ENCODE results near the gene WDPCP. TPM values are rescaled to one million over a fixed set of nuclear protein-coding genes. Genes with fewer than 3 reads are reported as not detected.
"Not testable (repeated sequence)": the region's sequence is repeated elsewhere in the genome, so short reads cannot be mapped to it uniquely, and the experiment has no call there.

Gene WDPCP
- total RNA-seq, 1 donor from 2014 or later: 8.9 TPM

GRCh38 chr2:63218800-63219526, 369.3 kb downstream of the WDPCP start:
- Mint-ChIP-seq H3K36me3 (ENCODE audit: low read depth) (no peaks in the 10 kb centered on the region), H3K9me3 (peaks cover 13% of the 10 kb centered on the region), H3K27me3 (no peaks in the 10 kb centered on the region), H3K4me1 (no peaks in the 10 kb centered on the region), H3K27ac (no peak overlapping the region), H3K4me3 (no peak overlapping the region)
- intact Hi-C loops (cut with micrococcal nuclease): no loop called here
- no peak for DNase-seq

DNA sequence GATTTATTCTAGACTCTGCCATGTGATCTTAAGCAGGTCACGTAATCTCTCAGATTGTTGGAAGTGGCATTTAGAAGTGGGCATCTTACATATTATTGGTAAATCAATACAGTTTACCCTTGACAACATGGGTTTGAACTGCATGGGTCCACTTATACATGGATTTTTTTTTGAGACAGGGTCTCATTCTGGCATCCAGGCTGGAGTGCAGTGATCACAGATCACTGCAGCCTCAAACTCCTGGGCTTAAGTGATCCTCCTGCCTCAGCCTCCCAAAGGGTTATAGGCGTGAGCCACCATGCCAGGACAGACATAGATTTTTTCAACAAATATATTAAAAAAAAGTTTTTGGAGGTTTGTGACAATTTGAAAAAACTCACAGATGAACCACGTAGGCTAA, 393.0 kb downstream of the WDPCP start:
- no peaks in the 10 kb centered on the region for H3K36me3 Mint-ChIP-seq (ENCODE audit: low read depth)
- no peaks in the 10 kb centered on the region for H3K4me1 Mint-ChIP-seq
- no peak overlapping the region for H3K27ac Mint-ChIP-seq
- H3K27me3 Mint-ChIP-seq: no peaks in the 10 kb centered on the region
- H3K4me3 Mint-ChIP-seq: no peak overlapping the region
- DNase-seq: no peak
- peaks cover 12% of the 10 kb centered on the region for H3K9me3 Mint-ChIP-seq
- intact Hi-C loops (cut with micrococcal nuclease): no loop called here

DNA sequence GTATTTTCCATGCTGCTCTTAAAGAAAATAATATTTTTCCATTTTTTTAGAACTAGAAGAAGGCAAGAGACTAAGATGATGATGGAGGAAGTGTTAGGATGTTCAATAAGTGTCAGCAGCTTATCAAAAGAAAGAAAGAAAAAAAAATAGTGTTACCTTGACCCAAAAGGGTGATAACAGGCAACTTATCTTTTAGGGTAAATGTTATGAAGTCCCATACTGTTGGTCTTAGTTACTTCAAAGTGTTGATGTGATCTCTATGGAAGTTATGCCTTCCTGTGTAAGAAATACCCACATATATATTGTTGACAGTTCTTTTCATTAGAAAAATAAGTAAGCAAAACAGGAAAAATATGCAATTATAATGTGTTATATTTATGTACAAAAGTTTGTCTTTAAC, 394.1 kb downstream of the WDPCP start:
- no peak for DNase-seq
- Mint-ChIP-seq H3K36me3 (ENCODE audit: low read depth) (no peaks in the 10 kb centered on the region), H3K4me1 (no peaks in the 10 kb centered on the region), H3K27ac (no peak overlapping the region), H3K4me3 (no peak overlapping the region), H3K27me3 (no peaks in the 10 kb centered on the region), H3K9me3 (peaks cover 17% of the 10 kb centered on the region)
- intact Hi-C loops (cut with micrococcal nuclease): no loop called here

- Mint-ChIP-seq H3K27me3 (no peaks in the 10 kb centered on the region), H3K9me3 (peaks cover 9% of the 10 kb centered on the region), H3K4me3 (no peak overlapping the region), H3K4me1 (no peaks in the 10 kb centered on the region), H3K27ac (no peak overlapping the region), H3K36me3 (ENCODE audit: low read depth) (no peaks in the 10 kb centered on the region)
- no peak for DNase-seq
- intact Hi-C loops (cut with micrococcal nuclease): no loop called here
Observed at GRCh38 chr2:63192889-63193774, 395.1 kb downstream of the WDPCP start.

DNA sequence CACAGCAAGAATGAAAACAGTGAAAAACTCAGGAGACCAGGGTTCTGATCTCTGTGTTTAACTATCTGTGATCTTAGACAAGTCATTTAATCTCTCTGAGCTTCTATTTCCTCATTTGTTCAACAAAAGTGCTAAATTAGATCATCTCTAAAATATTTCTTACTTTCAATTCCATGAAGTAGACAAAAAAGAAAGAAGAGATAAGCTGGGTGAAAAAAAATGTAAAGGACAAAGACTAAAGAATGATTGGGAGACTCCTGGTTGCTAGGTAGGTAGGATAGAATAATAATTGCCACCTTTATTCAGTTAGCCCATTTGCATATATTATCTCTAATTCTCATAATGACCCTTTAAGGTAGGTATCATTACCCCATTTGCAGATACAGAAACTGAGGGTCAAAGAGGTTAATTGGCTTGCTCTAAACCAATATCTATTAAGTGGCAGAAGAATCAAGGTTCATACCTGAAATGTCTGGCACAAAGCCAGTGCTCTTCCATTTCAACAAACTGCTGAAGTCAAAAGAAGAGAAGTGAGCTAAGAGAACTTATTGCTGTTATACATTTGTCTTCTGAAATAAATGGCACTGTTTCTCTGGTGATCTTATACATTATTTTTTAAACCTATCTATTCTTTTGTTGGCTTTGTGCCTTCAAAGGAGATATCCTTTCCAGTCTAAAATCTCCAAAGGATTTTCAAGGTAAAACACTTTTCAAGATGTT, 395.9 kb downstream of the WDPCP start:
- Mint-ChIP-seq H3K27ac (no peak overlapping the region), H3K27me3 (no peaks in the 10 kb centered on the region), H3K36me3 (ENCODE audit: low read depth) (no peaks in the 10 kb centered on the region), H3K4me1 (no peaks in the 10 kb centered on the region), H3K4me3 (no peak overlapping the region), H3K9me3 (peaks cover 6% of the 10 kb centered on the region)
- DNase-seq: no peak
- intact Hi-C loops (cut with micrococcal nuclease): no loop called here

GRCh38 chr2:63189026-63189425, 399.3 kb downstream of the WDPCP start:
- Mint-ChIP-seq H3K36me3 (ENCODE audit: low read depth) (no peaks in the 10 kb centered on the region), H3K9me3 (peaks cover 16% of the 10 kb centered on the region), H3K27me3 (no peaks in the 10 kb centered on the region), H3K4me3 (no peak overlapping the region), H3K4me1 (no peaks in the 10 kb centered on the region), H3K27ac (no peak overlapping the region)
- peak; percentile 61 for DNase-seq
- intact Hi-C loops (cut with micrococcal nuclease): no loop called here

DNA sequence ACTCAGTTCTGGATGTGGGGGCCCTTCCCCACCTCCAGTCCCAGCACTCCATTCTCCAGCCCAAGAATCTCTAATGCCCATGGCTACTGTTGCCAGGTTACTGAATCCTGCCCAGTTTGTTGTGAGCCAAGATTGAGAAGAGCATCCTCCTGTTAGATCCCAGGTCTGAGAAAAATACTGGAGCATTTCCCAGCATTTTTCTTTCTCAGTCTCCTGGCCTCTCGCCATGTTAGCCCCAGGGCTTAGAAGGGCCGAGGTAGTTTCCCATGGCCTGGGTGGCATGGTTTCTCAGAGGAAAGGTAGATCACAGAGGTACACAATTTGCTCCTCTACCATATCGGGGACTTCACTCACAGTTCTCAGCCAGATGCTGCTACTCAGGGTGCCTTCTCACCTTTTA, 401.9 kb downstream of the WDPCP start:
- H3K36me3 Mint-ChIP-seq (ENCODE audit: low read depth): no peaks in the 10 kb centered on the region
- no peak for DNase-seq
- intact Hi-C loops (cut with micrococcal nuclease): no loop called here
- peaks cover 16% of the 10 kb centered on the region for H3K9me3 Mint-ChIP-seq
- no peaks in the 10 kb centered on the region for H3K27me3 Mint-ChIP-seq
- no peak overlapping the region for H3K27ac Mint-ChIP-seq
- H3K4me1 Mint-ChIP-seq: no peaks in the 10 kb centered on the region
- H3K4me3 Mint-ChIP-seq: no peak overlapping the region

DNA sequence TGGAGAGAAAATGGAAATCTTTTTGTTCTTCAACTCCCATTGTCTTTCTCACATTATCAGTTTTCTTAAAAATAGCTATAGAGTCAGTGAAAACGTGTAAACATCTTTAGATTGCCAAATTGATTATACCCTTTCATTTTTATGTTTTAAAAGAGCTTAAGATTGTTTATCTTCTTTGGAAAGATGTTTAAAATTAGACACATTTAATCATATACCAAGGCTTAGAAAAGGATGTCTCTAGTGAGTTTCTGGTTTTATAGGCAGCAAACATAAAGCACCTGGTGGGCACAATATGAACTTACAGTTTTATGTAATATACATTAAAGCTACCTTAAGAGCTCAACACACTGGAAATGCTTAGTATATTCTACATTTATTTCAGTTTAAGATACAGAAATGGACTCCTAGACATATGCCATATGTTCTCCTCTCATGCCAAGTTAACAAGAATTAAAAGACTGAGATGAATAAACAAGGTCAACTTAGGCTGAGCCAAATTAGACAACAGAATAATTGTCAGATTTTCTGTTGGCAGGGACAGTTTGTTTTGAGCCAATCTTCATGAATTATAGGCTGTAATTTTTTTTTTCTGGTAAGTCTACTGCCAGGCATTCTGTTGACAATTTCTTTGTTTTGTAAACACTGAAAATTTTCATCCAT, 425.0 kb downstream of the WDPCP start:
- Mint-ChIP-seq H3K27ac (no peak overlapping the region), H3K36me3 (ENCODE audit: low read depth) (no peaks in the 10 kb centered on the region), H3K9me3 (peaks cover 5% of the 10 kb centered on the region), H3K4me3 (no peak overlapping the region), H3K27me3 (no peaks in the 10 kb centered on the region), H3K4me1 (no peaks in the 10 kb centered on the region)
- no peak for DNase-seq
- intact Hi-C loops (cut with micrococcal nuclease): no loop called here

GRCh38 chr2:63159262-63159661, 429.0 kb downstream of the WDPCP start:
- DNase-seq: no peak
- H3K4me1 Mint-ChIP-seq: no peaks in the 10 kb centered on the region
- no peaks in the 10 kb centered on the region for H3K27me3 Mint-ChIP-seq
- H3K4me3 Mint-ChIP-seq: no peak overlapping the region
- H3K9me3 Mint-ChIP-seq: no peaks in the 10 kb centered on the region
- intact Hi-C loops (cut with micrococcal nuclease): no loop called here
- no peak overlapping the region for H3K27ac Mint-ChIP-seq
- H3K36me3 Mint-ChIP-seq (ENCODE audit: low read depth): no peaks in the 10 kb centered on the region

DNA sequence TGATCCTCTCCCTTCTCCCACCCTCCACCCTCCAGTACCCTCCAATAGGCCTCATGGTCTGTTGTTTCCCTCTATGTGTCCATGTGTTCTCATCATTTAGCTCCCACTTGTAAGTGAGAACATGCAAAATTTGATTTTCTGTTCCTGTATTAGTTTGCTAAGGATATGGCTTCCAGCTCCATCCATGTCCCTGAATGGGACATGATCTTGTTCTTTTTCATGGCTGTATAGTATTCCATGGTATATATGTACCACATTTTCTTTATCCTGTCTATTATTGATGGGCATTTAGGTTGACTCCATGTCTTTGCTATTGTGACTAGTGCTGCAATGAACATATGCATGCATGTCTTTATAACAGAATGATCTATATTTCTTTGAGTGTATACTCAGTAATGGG, 451.6 kb downstream of the WDPCP start:
- H3K27ac Mint-ChIP-seq; H3K27me3 Mint-ChIP-seq; H3K4me1 Mint-ChIP-seq; H3K4me3 Mint-ChIP-seq; DNase-seq; H3K36me3 Mint-ChIP-seq (ENCODE audit: low read depth); intact Hi-C loops (cut with micrococcal nuclease): not testable (repeated sequence)
- peaks cover 19% of the 10 kb centered on the region for H3K9me3 Mint-ChIP-seq

DNA sequence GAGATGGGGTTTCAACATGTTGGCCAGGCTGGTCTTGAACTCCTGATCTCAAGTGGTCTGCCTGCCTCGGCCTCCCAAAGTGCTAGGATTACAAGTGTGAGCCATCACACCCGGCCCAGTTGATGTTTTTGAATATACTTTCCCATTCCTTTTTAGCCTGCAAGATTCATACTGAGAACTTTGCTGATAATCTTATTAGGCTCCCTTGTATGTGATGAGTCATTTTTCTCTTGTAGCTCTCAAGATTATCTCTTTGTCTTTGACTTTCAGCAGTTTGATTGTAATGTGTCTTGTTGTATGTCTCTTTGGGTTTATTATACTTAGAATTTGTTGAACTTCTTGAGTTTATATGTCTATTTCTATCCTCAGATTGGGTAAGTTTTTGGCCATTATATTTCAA, 456.3 kb downstream of the WDPCP start:
- intact Hi-C loops (cut with micrococcal nuclease): no loop called here
- H3K27ac Mint-ChIP-seq: no peak overlapping the region
- peaks cover 8% of the 10 kb centered on the region for H3K9me3 Mint-ChIP-seq
- no peaks in the 10 kb centered on the region for H3K27me3 Mint-ChIP-seq
- no peaks in the 10 kb centered on the region for H3K4me1 Mint-ChIP-seq
- DNase-seq: no peak
- H3K36me3 Mint-ChIP-seq (ENCODE audit: low read depth): no peaks in the 10 kb centered on the region
- H3K4me3 Mint-ChIP-seq: no peak overlapping the region

DNA sequence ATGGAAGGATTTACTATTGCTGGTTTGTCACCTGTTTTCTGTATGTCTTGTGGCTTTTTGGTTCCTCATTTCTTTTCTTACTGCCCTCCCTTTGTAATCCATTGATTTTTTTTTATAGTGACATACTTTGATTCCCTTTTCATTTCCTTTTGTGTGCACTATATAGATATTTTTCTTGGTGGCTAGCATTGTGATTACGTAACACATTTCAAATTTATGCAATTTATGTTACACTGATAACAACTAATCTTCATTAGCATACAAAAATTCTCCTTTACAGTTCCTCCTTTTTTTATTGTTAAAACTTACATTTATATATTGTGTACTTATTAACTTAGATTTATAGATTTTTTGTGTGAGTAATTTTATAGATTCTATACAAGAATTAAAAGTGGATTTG, 457.1 kb downstream of the WDPCP start:
- no peaks in the 10 kb centered on the region for H3K4me1 Mint-ChIP-seq
- no peak overlapping the region for H3K4me3 Mint-ChIP-seq
- H3K27me3 Mint-ChIP-seq: no peaks in the 10 kb centered on the region
- no peak for DNase-seq
- peaks cover 4% of the 10 kb centered on the region for H3K9me3 Mint-ChIP-seq
- H3K27ac Mint-ChIP-seq: no peak overlapping the region
- no peaks in the 10 kb centered on the region for H3K36me3 Mint-ChIP-seq (ENCODE audit: low read depth)
- intact Hi-C loops (cut with micrococcal nuclease): no loop called here

GRCh38 chr2:63127594-63127993, 460.7 kb downstream of the WDPCP start:
- Mint-ChIP-seq H3K36me3 (ENCODE audit: low read depth) (no peaks in the 10 kb centered on the region), H3K27ac (no peak overlapping the region), H3K4me1 (no peaks in the 10 kb centered on the region), H3K4me3 (no peak overlapping the region), H3K27me3 (no peaks in the 10 kb centered on the region), H3K9me3 (peaks cover 4% of the 10 kb centered on the region)
- DNase-seq: no peak
- intact Hi-C loops (cut with micrococcal nuclease): no loop called here

DNA sequence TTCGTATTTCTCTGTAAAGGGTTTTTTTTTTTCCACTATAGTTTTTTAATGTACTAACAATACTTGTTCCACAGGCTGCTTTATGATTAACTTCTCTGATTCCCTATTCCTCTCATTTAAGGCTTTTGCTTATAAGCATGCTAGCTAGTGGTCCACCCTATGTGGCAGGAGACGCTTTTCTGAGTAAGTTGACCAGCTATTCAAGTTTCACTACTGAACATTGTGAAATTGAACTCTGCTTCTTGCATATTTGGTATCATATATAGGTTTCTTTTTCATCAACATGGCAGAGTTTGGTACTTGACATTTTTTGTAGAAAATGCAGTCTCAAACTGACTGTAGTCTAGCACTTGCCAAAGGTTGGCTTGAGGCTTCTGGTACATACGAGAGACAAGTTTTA, 463.4 kb downstream of the WDPCP start:
- Mint-ChIP-seq H3K27ac (no peak overlapping the region), H3K27me3 (no peaks in the 10 kb centered on the region), H3K36me3 (ENCODE audit: low read depth) (no peaks in the 10 kb centered on the region), H3K9me3 (peaks cover 4% of the 10 kb centered on the region), H3K4me1 (no peaks in the 10 kb centered on the region), H3K4me3 (no peak overlapping the region)
- intact Hi-C loops (cut with micrococcal nuclease): no loop called here
- no peak for DNase-seq

Measured in activated CD4-positive, alpha-beta T cell treated with anti-CD3 and anti-CD28 coated beads, Interleukin-2, amount 10 ng/mL, durations not matched to agents 24 days and 14 days (primary cell).